Measurements from ENCODE around the gene DIO3. TPM values are rescaled to one million over a fixed set of nuclear protein-coding genes. Genes with fewer than 3 reads are reported as not detected.

DIO3 gene
- total RNA-seq, 3 donors from 2014 or later: 1.8 to 2.5 (median 1.9) TPM

DNA sequence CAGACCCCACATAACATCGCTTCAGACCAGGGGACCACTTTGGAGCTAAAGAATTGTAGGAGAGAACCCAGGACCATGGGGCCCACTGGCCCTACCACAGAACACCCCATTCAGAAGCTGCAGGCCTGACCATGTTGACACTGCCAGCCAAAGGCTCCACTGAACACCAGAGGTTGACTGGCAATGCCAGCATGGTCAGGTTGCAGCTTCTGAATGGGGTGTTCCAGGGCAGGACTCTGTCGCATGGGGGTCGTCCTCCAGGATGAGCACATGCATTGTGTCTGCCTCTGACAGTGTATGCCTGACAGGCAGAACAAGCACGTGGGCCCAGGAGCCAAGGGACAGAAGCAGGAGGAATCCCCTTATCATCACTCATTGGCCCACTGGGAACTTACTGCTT, 34.1 kb downstream of the DIO3 start:
- Histone ChIP-seq H3K9me3 (no peaks in the 10 kb centered on the region), H3K4me1 (ENCODE audit: low read depth) (no peaks in the 10 kb centered on the region), H3K4me3 (no peak overlapping the region), H3K36me3 (ENCODE audit: low read depth) (no peaks in the 10 kb centered on the region)
- intact Hi-C loops (cut with DNase I, micrococcal nuclease): no loop called here
- TF ChIP-seq, protein P1, sequence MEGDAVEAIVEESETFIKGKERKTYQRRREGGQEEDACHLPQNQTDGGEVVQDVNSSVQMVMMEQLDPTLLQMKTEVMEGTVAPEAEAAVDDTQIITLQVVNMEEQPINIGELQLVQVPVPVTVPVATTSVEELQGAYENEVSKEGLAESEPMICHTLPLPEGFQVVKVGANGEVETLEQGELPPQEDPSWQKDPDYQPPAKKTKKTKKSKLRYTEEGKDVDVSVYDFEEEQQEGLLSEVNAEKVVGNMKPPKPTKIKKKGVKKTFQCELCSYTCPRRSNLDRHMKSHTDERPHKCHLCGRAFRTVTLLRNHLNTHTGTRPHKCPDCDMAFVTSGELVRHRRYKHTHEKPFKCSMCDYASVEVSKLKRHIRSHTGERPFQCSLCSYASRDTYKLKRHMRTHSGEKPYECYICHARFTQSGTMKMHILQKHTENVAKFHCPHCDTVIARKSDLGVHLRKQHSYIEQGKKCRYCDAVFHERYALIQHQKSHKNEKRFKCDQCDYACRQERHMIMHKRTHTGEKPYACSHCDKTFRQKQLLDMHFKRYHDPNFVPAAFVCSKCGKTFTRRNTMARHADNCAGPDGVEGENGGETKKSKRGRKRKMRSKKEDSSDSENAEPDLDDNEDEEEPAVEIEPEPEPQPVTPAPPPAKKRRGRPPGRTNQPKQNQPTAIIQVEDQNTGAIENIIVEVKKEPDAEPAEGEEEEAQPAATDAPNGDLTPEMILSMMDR (IDR thresholded peaks at IDR 0.05): no peak
- DNase-seq (no peak), ATAC-seq (no peak)

DNA sequence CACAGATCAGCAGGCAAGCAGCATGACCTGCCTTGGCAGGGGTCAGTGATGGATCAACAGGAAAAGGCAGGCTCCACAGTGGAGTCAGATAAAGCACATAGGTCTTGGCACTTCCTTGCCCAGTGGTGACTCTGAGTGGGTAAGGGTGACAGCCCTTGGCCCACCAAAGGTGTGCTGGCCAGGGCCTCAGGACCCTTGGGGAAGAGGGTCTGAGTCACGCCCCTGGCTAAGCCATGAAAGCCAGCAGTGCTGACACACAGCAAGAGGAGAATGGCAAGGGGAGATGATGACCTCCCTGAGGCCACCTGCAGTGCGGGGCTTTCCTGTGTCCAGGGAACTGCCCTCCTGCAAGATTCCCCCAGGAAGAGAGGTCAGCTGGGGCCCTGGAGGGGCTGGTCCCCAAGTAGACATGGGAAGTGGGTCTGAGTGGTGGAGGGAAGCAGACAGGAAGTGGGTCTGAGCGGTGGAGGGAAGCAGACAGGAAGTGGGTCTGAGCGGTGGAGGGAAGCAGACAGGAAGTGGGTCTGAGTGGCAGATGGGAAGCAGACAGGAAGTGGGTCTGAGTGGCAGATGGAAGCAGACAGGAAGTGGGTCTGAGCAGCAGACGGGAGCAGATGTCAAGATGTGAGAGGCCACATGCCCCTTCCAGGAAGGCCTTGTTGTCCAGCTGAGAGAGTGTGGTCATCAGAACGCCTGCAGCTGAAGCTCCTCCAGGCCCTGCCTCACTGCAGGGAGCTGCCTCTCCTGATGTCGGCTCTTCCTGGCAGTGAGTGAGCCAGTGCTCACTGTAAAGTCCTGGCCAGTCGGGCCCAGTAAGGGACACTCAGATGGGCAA, 34.8 kb downstream of the DIO3 start:
- Histone ChIP-seq H3K4me1 (ENCODE audit: low read depth) (no peaks in the 10 kb centered on the region), H3K9me3 (no peaks in the 10 kb centered on the region), H3K4me3 (no peak overlapping the region), H3K36me3 (ENCODE audit: low read depth) (no peaks in the 10 kb centered on the region)
- DNase-seq (peak in 1 of 3 donors; percentile 51), ATAC-seq (peak; percentile 22)
- intact Hi-C loops (cut with DNase I, micrococcal nuclease): no loop called here
- TF ChIP-seq, protein P1 (IDR thresholded peaks at IDR 0.05): no peak

DNA sequence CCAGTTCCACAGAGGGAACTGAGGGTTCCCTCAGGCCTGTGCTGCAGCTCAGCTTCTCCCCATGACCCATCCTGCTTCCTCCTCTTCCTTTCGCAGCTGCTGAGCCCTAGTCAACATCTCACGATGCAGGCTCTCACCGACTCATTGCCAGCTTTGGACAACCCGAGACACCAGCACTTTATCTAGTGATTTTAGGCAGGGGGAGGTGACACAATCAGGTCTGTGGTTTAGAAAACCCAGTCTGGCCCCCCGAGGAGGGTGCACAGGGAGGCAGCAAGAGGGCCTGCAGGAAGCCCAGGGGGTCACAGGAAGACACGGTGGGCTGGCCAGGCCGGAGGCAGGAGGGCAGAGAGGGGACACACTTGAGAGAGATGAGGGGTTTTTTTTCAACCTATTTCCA, 35.4 kb downstream of the DIO3 start:
- TF ChIP-seq, protein P1 (IDR thresholded peaks at IDR 0.05): no peak
- Histone ChIP-seq H3K4me1 (ENCODE audit: low read depth) (no peaks in the 10 kb centered on the region), H3K9me3 (no peaks in the 10 kb centered on the region), H3K36me3 (ENCODE audit: low read depth) (no peaks in the 10 kb centered on the region), H3K4me3 (no peak overlapping the region)
- intact Hi-C loops (cut with DNase I, micrococcal nuclease): no loop called here
- no peak for DNase-seq
- ATAC-seq: no peak

DNA sequence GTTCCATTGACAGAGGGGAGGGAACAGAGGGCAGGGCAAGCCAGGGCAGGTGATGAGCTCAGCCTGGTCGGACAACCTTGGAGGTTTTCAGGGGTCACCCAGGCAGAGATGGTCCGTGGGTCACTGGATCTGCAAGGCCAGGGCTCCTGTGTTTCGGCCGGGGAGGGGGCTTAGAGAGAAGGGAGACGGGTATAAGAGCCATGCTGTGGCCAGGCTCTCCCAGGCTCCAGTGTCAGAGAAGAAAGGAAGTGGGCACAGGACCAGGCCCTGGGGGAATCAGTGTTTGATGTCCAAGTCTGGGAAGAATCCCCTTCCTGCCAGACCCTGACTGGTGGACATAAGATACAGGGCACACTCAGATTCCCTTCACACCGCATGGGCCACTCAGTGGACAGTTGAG, 36.9 kb downstream of the DIO3 start:
- DNase-seq: peak in 1 of 3 donors; percentile 33
- no peak overlapping the region for H3K4me3 ChIP-seq
- no peaks in the 10 kb centered on the region for H3K36me3 ChIP-seq (ENCODE audit: low read depth)
- no peaks in the 10 kb centered on the region for H3K4me1 ChIP-seq (ENCODE audit: low read depth)
- TF ChIP-seq, protein P1 (IDR thresholded peaks at IDR 0.05): no peak
- ATAC-seq: no peak
- intact Hi-C loops (cut with DNase I, micrococcal nuclease): no loop called here
- H3K9me3 ChIP-seq: no peaks in the 10 kb centered on the region

DNA sequence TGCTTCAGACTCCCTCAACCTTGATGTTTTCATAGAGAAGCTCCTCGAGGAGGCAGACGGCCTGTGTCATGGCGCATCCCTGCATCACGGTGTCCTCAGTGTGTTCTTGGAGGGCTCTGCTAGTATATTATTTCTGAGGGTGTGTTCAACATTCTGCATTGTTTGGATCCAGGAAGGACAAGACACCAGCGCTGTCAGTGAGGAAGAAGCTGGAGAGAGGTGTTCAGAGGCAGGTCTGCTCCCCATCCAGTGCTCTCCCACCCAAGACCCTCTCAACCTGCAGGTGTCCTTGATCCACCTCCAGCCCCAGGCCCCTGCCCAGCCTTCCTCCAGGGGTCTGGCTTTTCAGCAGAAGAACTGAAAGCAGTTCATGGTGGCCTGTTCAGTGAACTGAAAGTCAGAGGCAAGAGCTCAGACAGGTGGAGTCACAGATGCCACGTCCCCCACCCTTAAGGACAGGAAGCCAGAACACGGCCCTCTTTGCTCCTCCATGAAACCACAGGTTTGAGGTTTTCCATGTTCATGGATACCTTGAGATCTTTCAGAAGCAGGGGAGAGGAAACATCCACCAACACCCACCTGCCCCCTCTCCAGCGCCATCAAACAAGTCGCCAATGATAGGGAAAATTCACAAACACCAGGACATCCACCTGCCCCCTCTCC, 37.4 kb downstream of the DIO3 start:
- DNase-seq (peak in 1 of 3 donors; percentile 22), ATAC-seq (no peak)
- TF ChIP-seq, protein P1 (IDR thresholded peaks at IDR 0.05): no peak
- no peaks in the 10 kb centered on the region for H3K36me3 ChIP-seq (ENCODE audit: low read depth)
- intact Hi-C loops (cut with DNase I, micrococcal nuclease): no loop called here
- no peaks in the 10 kb centered on the region for H3K9me3 ChIP-seq
- no peaks in the 10 kb centered on the region for H3K4me1 ChIP-seq (ENCODE audit: low read depth)
- no peak overlapping the region for H3K4me3 ChIP-seq

Data from mucosa of descending colon (tissue), 3 donors.